ENCODE data around the gene KLHL17. TPM values are rescaled to one million over a fixed set of nuclear protein-coding genes. Genes with fewer than 3 reads are reported as not detected.

KLHL17 gene
- total and polyA plus RNA-seq, 12 donors = 0.73 to 38.8 (median 6.9) TPM

- intact Hi-C loops (cut with DNase I) = no loop called here
- Histone ChIP-seq H3K27ac (peak overlapping the region in 1 of 5 donors; percentile 52), H3K4me1 (replicated peaks in 1 of 2) (peaks cover 1 to 26% of the 10 kb centered on the region in 2 donors), H3K27me3 (peaks cover 38% of the 10 kb centered on the region), H3K9me3 (replicated peaks in 1 of 3) (no peaks in the 10 kb centered on the region), H3K36me3 (replicated peaks in 1 of 2) (no peaks in the 10 kb centered on the region), H3K4me3 (no peak overlapping the region)
- WGBS, 4 donors = 66 to 81% (median 69%) methylated on average over 19 to 45 of the region's 45 CpGs
- TF ChIP-seq POLR2A (IDR thresholded peaks at IDR 0.05) = no peak
- TF ChIP-seq, protein P1, sequence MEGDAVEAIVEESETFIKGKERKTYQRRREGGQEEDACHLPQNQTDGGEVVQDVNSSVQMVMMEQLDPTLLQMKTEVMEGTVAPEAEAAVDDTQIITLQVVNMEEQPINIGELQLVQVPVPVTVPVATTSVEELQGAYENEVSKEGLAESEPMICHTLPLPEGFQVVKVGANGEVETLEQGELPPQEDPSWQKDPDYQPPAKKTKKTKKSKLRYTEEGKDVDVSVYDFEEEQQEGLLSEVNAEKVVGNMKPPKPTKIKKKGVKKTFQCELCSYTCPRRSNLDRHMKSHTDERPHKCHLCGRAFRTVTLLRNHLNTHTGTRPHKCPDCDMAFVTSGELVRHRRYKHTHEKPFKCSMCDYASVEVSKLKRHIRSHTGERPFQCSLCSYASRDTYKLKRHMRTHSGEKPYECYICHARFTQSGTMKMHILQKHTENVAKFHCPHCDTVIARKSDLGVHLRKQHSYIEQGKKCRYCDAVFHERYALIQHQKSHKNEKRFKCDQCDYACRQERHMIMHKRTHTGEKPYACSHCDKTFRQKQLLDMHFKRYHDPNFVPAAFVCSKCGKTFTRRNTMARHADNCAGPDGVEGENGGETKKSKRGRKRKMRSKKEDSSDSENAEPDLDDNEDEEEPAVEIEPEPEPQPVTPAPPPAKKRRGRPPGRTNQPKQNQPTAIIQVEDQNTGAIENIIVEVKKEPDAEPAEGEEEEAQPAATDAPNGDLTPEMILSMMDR (IDR thresholded peaks at IDR 0.05) = no peak
- no peak for DNase-seq
Observed at GRCh38 chr1:936348-937264, 23.8 kb upstream of the KLHL17 start.

- H3K4me1 ChIP-seq (replicated peaks in 1 of 2) = peaks cover 8 to 31% of the 10 kb centered on the region in 2 donors
- H3K27me3 ChIP-seq = peaks cover 46% of the 10 kb centered on the region
- 77 to 81% (median 78%) methylated on average over 6 to 16 of the region's 16 CpGs for WGBS, 4 donors
- no peak for DNase-seq
- no peak for TF ChIP-seq POLR2A (IDR thresholded peaks at IDR 0.05)
- TF ChIP-seq, protein P1 (IDR thresholded peaks at IDR 0.05) = no peak
- H3K9me3 ChIP-seq (replicated peaks in 1 of 3) = no peaks in the 10 kb centered on the region
- H3K4me3 ChIP-seq = no peak overlapping the region
- peak overlapping the region in 1 of 5 donors; percentile 21 for H3K27ac ChIP-seq
- intact Hi-C loops (cut with DNase I) = no loop called here
- H3K36me3 ChIP-seq (replicated peaks in 1 of 2) = no peaks in the 10 kb centered on the region
Observed at GRCh38 chr1:937521-937920, 22.9 kb upstream of the KLHL17 start.

DNA sequence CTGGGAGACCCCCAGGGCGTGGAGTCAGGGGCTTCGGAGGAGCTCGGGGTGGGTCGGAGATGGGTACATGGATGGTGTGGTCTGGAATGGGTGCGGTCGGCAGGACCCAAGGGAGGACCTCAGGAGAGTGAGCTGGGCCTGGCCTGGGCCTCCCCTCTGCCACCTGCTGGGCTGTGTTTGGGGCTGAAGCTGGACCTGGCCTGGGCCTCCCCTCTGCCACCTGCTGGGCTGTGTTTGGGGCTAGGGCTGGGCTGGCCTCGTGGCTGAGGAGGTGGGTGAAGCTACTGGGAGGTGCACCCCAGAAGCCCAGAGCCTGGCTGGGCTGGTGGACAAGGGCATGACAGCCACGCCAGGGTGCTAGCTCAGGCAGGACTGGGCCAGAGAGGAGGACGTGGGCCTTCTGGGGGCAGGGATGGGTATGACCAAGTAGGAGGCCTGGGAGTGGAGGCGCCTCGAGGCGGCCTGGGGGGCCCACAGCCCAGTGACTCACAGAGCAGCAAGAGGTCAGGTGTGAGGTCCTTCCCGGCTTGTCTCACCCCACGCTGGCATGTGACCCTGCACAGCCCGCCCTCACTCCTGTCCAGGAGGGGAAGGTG is 22.2 kb upstream of the KLHL17 start:
- peak in 6 of 7 donors; percentile 52 to 82 (median 56) for DNase-seq
- peak overlapping the region in 2 of 5 donors; percentile 21 to 40 for H3K27ac ChIP-seq
- peaks cover 51% of the 10 kb centered on the region for H3K27me3 ChIP-seq
- no peak overlapping the region for H3K4me3 ChIP-seq
- intact Hi-C loops (cut with DNase I) = no loop called here
- TF ChIP-seq, protein P1 (IDR thresholded peaks at IDR 0.05) = peak in 5 of 6 experiments; percentile 41 to 67 (median 52)
- TF ChIP-seq POLR2A (IDR thresholded peaks at IDR 0.05) = no peak
- WGBS, 4 donors = 43 to 70% (median 67%) methylated on average over 11 to 15 of the region's 15 CpGs
- H3K36me3 ChIP-seq (replicated peaks in 1 of 2) = no peaks in the 10 kb centered on the region
- H3K9me3 ChIP-seq (replicated peaks in 1 of 3) = no peaks in the 10 kb centered on the region
- peaks cover 8 to 35% of the 10 kb centered on the region in 2 donors for H3K4me1 ChIP-seq (replicated peaks in 1 of 2)

DNA sequence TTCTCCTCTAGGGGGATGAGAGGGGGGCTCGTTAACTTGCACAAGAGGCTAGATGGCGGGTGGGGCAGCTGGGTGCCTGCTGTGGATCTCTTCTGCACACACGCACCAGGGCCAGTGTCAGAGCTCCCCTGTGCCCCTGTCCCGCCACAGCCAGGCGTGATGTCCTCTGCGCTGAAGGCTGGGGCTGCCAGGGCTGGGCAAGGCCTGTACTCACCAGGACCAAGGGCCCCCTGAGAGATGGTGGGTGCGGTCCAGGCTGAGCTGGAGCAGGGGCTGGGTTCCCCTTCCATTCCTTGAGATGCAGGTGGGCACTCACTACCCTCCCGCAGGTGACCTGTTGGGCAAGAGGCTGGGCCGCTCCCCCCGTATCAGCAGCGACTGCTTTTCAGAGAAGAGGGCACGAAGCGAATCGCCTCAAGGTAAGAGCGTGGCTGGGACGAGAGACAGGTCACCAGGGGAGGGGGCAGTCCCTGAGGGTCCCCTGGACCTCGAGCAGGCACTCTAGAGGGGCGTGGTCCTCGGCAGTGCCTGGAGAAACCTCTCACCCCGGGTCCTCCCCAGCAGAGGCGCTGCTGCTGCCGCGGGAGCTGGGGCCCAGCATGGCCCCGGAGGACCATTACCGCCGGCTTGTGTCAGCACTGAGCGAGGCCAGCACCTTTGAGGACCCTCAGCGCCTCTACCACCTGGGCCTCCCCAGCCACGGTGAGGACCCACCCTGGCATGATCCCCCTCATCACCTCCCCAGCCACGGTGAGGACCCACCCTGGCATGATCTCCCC is 21.5 kb upstream of the KLHL17 start:
- H3K9me3 ChIP-seq (replicated peaks in 1 of 3) = no peaks in the 10 kb centered on the region
- DNase-seq = no peak
- intact Hi-C loops (cut with DNase I) = no loop called here
- H3K4me1 ChIP-seq (replicated peaks in 1 of 2) = peaks cover 8 to 35% of the 10 kb centered on the region in 2 donors
- peaks cover 50% of the 10 kb centered on the region for H3K27me3 ChIP-seq
- TF ChIP-seq, protein P1 (IDR thresholded peaks at IDR 0.05) = no peak
- no peak for TF ChIP-seq POLR2A (IDR thresholded peaks at IDR 0.05)
- H3K4me3 ChIP-seq = no peak overlapping the region
- no peak overlapping the region for H3K27ac ChIP-seq
- 60 to 75% (median 66%) methylated on average over 10 to 30 of the region's 30 CpGs for WGBS, 4 donors
- H3K36me3 ChIP-seq (replicated peaks in 1 of 2) = no peaks in the 10 kb centered on the region
